Upper lobe of left lung (tissue), 6 donors: ENCODE data around the gene COX7B2. TPM values are rescaled to one million over a fixed set of nuclear protein-coding genes. Genes with fewer than 3 reads are reported as not detected.

Experiments
- ATAC-seq, 2 donors: fragments of 200-7000 bp; cut with Tn5 transposase; one replicate each; pipeline ENCODE4 v1.9.1; 2022; ENCODE audit warnings: mild to moderate bottlenecking in 2 of 2, moderate library complexity in 2 of 2; ENCODE audit not compliant: low FRiP score in 2 of 2
- DNase-seq, 2 donors: peaks; one replicate each; pipeline ENCODE4 v3.0.0-alpha.2; 2019 to 2020
- H3K27ac ChIP-seq, 4 donors: fragments of 200-600 bp; sonication (generic); one replicate each; pipeline ENCODE4 v1.5.1; 2016 to 2019
- H3K27me3 ChIP-seq, 4 donors: fragments of 200-600 bp; sonication (generic); one replicate each; pipeline ENCODE4 v1.5.1; 2017 to 2019
- H3K36me3 ChIP-seq, 4 donors: fragments of 200-600 bp; sonication (generic); one replicate each; pipeline ENCODE4 v1.5.1; 2016 to 2019
- H3K4me1 ChIP-seq, 4 donors: fragments of 200-600 bp; sonication (generic); one replicate each; pipeline ENCODE4 v1.5.1; 2018 to 2019
- H3K4me3 ChIP-seq, 4 donors: fragments of 200-600 bp; sonication (generic); one replicate each; pipeline ENCODE4 v1.5.1; 2017 to 2019; ENCODE audit warnings: mild to moderate bottlenecking in 2 of 4, moderate library complexity in 1 of 4
- H3K9me3 ChIP-seq, 4 donors: fragments of 200-600 bp; sonication (generic); one replicate each; pipeline ENCODE4 v1.5.1; 2018 to 2019
- EP300 ChIP-seq, 4 donors: sonication (generic); formaldehyde crosslinking; IDR thresholded peaks; one replicate each; pipeline ENCODE4 v1.5.1; 2017; ENCODE audit warnings: antibody characterized with exemption in 4 of 4, control low read depth in 2 of 4
- POLR2A ChIP-seq, 4 donors: fragments of 450-650 bp; IDR thresholded peaks; one replicate each; pipeline ENCODE4 v1.5.1; 2016 to 2017; ENCODE audit warnings: antibody characterized with exemption in 4 of 4, mild to moderate bottlenecking in 2 of 4
- POLR2AphosphoS5 ChIP-seq, 2 donors: sonication (generic); formaldehyde crosslinking; IDR thresholded peaks; one replicate each; pipeline ENCODE4 v1.5.1; 2017; ENCODE audit warnings: antibody characterized with exemption in 2 of 2
- WGBS, 2 donors: methylation state at CpG; one replicate each; pipeline ENCODE4 v1.1.5; 2017 to 2018; 5-methylcytosine and 5-hydroxymethylcytosine counted together
- total RNA-seq, 6 donors: library from RNA; depleted of rRNA in 4 of 6; stranded (reverse); fragments of >200 nt in 4 of 6; gene quantifications; one replicate each; pipeline versions ENCODE4 v1.1.0 to v1.2.1, GENCODE V29; 2016 to 2021
- TF ChIP-seq, protein P1 (sequence below), 6 experiments: fragments of 450-650 bp in 4 of 6; fragments of 200-600 bp in 2 of 6; sonication (generic) in 2 of 6; IDR thresholded peaks; one replicate each; pipeline ENCODE4 v1.5.1; 2016 to 2019; ENCODE audit warnings: antibody characterized with exemption in 6 of 6
- donor health status: DM: no; HTN: no; CAD: no; lungs with moderate emphysema.
- donor health status: DM: no; HTN: yes; CAD: no; lungs with severe emphysema.

Gene COX7B2
- total RNA-seq, 6 donors from 2014 or later = not detected

DNA sequence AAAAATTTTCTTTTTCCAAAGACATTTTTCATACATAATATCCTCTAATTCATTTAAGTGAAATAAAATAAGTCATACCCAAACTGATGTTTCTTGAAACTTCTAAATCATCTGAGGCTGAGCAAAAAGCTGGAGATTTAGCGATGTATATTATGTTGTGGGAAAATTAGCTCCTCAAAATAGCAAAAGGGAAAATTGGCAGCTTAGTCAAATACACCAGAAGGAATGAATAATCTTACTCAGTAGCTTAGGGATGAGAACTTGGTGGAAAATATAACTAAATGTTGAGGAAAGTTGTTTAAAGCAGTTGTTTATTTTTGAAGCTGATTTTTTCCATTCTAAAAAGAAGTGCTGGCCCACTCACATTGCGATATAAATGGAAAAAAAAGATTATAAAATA is 43.4 kb upstream of the COX7B2 start:
- H3K36me3 ChIP-seq = no peaks in the 10 kb centered on the region
- H3K4me3 ChIP-seq = no peak overlapping the region
- H3K27me3 ChIP-seq = no peaks in the 10 kb centered on the region
- WGBS, 2 donors = 86% methylated on average over 2 of the region's 2 CpGs
- peaks cover 0 to 3% (median 0%) of the 10 kb centered on the region in 4 donors for H3K4me1 ChIP-seq
- DNase-seq (no peak), ATAC-seq (no peak)
- H3K9me3 ChIP-seq = no peaks in the 10 kb centered on the region
- TF ChIP-seq EP300 (IDR thresholded peaks at IDR 0.05) (no peak), POLR2A (IDR thresholded peaks at IDR 0.05) (no peak), POLR2AphosphoS5 (IDR thresholded peaks at IDR 0.05) (no peak)
- TF ChIP-seq, protein P1, sequence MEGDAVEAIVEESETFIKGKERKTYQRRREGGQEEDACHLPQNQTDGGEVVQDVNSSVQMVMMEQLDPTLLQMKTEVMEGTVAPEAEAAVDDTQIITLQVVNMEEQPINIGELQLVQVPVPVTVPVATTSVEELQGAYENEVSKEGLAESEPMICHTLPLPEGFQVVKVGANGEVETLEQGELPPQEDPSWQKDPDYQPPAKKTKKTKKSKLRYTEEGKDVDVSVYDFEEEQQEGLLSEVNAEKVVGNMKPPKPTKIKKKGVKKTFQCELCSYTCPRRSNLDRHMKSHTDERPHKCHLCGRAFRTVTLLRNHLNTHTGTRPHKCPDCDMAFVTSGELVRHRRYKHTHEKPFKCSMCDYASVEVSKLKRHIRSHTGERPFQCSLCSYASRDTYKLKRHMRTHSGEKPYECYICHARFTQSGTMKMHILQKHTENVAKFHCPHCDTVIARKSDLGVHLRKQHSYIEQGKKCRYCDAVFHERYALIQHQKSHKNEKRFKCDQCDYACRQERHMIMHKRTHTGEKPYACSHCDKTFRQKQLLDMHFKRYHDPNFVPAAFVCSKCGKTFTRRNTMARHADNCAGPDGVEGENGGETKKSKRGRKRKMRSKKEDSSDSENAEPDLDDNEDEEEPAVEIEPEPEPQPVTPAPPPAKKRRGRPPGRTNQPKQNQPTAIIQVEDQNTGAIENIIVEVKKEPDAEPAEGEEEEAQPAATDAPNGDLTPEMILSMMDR (IDR thresholded peaks at IDR 0.05) = no peak
- H3K27ac ChIP-seq = no peak overlapping the region

DNA sequence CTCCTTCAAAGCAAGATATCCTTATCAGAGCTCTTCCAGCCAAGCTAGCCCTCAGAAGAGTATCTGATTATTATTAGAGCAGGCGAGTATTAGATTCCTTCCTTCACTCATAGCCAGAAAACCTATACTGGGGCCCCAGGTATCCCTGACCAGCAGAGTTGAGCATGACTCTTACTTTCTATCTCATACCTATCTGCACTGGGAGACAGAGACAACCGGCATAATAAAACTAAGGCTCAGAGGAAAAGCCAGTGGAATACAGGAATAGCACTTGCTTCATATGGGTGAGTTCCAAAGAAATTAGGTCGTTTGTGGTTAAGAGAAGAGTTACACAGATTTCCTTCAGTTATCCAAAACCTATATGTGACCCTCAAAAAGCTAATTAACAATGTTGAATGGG is 41.8 kb upstream of the COX7B2 start:
- H3K36me3 ChIP-seq = no peaks in the 10 kb centered on the region
- H3K27ac ChIP-seq = no peak overlapping the region
- no peaks in the 10 kb centered on the region for H3K4me1 ChIP-seq
- H3K9me3 ChIP-seq = no peaks in the 10 kb centered on the region
- TF ChIP-seq POLR2A (IDR thresholded peaks at IDR 0.05) (no peak), EP300 (IDR thresholded peaks at IDR 0.05) (no peak), POLR2AphosphoS5 (IDR thresholded peaks at IDR 0.05) (no peak)
- TF ChIP-seq, protein P1 (IDR thresholded peaks at IDR 0.05) = no peak
- ATAC-seq (no peak), DNase-seq (no peak)
- WGBS, 2 donors = 68 to 71% methylated on average over 3 of the region's 3 CpGs
- no peak overlapping the region for H3K4me3 ChIP-seq
- H3K27me3 ChIP-seq = no peaks in the 10 kb centered on the region

DNA sequence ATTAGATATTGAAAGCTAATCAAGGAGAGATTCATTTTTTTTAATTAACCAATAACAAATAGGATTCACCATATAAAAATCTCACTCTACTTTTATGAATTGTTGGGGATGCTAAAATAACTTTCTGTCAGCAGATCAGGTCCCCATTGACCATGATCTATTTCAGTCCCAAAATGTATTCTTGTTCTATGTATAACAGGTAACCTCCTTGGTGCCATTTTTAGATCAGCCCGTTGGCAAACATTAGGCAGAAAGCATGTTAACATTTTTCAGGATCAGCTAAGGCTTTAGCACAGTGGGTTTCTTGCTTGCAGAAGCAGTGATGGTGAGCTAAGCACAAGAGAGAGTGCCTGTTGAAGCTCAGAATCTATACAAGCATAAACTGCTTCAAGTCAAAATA is 40.8 kb upstream of the COX7B2 start:
- TF ChIP-seq, protein P1 (IDR thresholded peaks at IDR 0.05) = no peak
- no peak for TF ChIP-seq POLR2AphosphoS5 (IDR thresholded peaks at IDR 0.05)
- TF ChIP-seq POLR2A (IDR thresholded peaks at IDR 0.05) = no peak
- no peak for TF ChIP-seq EP300 (IDR thresholded peaks at IDR 0.05)
- Histone ChIP-seq H3K27ac (no peak overlapping the region), H3K9me3 (no peaks in the 10 kb centered on the region), H3K27me3 (no peaks in the 10 kb centered on the region), H3K36me3 (no peaks in the 10 kb centered on the region), H3K4me1 (no peaks in the 10 kb centered on the region), H3K4me3 (no peak overlapping the region)
- WGBS, 2 donors = 65 to 74% methylated on average over 1 of the region's 1 CpG
- ATAC-seq = no peak
- DNase-seq = no peak

DNA sequence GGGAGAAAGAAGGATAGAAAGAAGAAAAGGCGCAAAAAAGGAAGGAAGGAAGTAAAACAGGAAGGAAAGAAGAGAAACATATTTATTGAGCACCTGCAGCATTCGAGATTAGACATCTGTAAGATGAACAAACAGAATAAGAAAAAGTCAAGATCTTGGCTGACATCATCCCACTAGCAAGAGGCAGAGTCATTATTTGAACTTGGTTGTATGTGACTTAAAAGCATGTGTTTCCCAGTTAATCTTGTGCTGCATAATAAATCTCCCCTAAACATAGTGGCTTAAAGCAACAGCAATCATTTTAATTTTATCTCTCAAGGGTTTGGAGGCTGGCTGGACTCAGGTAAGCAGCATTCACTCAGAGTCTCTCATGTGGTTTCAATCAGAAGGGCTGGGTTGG is 38.5 kb upstream of the COX7B2 start:
- WGBS, 2 donors = 21 to 29% methylated on average over 2 of the region's 2 CpGs

More for the DNA sequence above, 38.5 kb upstream of the COX7B2 start:
- Histone ChIP-seq H3K36me3 (no peaks in the 10 kb centered on the region), H3K9me3 (no peaks in the 10 kb centered on the region), H3K27ac (no peak overlapping the region), H3K27me3 (no peaks in the 10 kb centered on the region), H3K4me1 (no peaks in the 10 kb centered on the region), H3K4me3 (no peak overlapping the region)
- TF ChIP-seq POLR2A (IDR thresholded peaks at IDR 0.05) (no peak), POLR2AphosphoS5 (IDR thresholded peaks at IDR 0.05) (no peak), EP300 (IDR thresholded peaks at IDR 0.05) (no peak)
- TF ChIP-seq, protein P1 (IDR thresholded peaks at IDR 0.05) = no peak
- ATAC-seq = no peak
- no peak for DNase-seq
